Thyroid gland (tissue), 4 donors: ENCODE results near the gene DLX2.

Source experiments
- POLR2A ChIP-seq, 2 donors: fragments of 450-650 bp; IDR thresholded peaks; one replicate each; pipeline ENCODE4 v1.6.1; 2017; ENCODE audit warnings: antibody characterized with exemption in 2 of 2, mild to moderate bottlenecking in 2 of 2, moderate library complexity in 1 of 2
- TF ChIP-seq, protein P1 (sequence below), 6 experiments: fragments of 200-600 bp in 3 of 6; fragments of 450-650 bp in 3 of 6; sonication (generic) in 3 of 6; IDR thresholded peaks; one replicate each; pipeline ENCODE4 v1.5.1; 2016 to 2019; ENCODE audit warnings: antibody characterized with exemption in 6 of 6, mild to moderate bottlenecking in 2 of 6, inconsistent platforms in 1 of 6, moderate library complexity in 1 of 6

DNA sequence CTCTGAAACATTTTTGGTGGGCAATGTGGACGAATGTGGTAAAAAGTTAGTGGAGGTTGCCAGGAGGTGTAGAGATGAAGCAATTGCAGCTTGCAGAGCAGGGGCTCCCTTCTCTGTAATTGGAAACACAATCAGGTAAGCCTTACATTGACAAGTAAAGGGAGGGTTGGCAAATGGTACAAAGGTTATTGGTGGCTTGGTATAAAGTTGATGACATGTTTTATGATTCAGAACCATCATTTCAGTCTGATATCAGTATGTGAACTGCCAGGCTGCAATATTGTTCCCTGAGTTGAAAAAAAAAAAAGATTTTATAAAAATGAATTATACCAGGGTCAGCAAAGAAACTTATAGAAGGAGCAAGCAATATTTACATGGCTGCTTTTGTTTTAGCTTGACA, 31.8 kb downstream of the DLX2 start:
- TF ChIP-seq, protein P1, sequence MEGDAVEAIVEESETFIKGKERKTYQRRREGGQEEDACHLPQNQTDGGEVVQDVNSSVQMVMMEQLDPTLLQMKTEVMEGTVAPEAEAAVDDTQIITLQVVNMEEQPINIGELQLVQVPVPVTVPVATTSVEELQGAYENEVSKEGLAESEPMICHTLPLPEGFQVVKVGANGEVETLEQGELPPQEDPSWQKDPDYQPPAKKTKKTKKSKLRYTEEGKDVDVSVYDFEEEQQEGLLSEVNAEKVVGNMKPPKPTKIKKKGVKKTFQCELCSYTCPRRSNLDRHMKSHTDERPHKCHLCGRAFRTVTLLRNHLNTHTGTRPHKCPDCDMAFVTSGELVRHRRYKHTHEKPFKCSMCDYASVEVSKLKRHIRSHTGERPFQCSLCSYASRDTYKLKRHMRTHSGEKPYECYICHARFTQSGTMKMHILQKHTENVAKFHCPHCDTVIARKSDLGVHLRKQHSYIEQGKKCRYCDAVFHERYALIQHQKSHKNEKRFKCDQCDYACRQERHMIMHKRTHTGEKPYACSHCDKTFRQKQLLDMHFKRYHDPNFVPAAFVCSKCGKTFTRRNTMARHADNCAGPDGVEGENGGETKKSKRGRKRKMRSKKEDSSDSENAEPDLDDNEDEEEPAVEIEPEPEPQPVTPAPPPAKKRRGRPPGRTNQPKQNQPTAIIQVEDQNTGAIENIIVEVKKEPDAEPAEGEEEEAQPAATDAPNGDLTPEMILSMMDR (IDR thresholded peaks at IDR 0.05): no peak
- TF ChIP-seq POLR2A (IDR thresholded peaks at IDR 0.05): no peak
